GM19455 (cell line): ENCODE results near the gene UBL4A.
"Not testable (repeated sequence)": the region's sequence is repeated elsewhere in the genome, so short reads cannot be mapped to it uniquely, and the experiment has no call there.

Experiments
- ATAC-seq: cut with Tn5 transposase; IDR thresholded peaks from one replicate; pipeline ENCODE4 v1.9.1; 2021; ENCODE audit not compliant: unreplicated experiment

The UBL4A gene

DNA sequence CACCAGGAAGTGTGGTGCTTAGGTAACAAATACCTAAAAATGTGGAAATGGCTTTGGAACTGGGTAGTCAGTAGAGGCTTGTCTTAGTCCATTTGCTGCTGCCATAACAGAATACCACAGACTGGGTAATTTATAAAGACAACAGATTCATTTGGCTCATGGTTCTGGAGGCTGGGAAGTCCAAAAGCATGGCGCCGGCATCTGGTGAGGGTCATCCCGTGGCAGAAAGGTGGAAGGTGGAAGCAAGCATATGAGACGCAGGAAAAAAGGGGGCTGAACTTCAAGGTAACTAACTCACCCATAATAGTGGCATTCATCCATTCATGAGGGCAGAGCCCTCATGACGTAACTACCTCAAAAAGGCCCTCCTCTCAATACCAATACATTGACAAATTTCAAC is 23.0 kb upstream of the UBL4A start:
- no peak for ATAC-seq

DNA sequence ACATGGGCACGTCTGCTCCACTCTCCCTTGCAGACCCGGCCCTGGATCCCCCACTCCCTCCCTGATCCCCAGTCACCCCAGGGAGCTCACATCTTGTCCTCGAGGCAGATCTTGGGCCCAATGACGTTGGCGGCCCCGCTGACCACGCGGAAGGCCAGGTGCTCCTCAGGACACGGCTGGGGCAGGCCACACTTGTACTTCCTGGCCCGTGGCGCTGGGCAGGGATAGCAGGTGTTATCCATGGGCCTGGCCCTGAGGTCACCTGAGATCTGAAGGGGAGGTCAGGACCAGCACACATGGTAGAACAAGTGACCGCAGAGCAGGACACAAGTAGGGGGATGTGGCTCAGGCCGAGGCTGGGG is 21.9 kb upstream of the UBL4A start:
- ATAC-seq, result no peak

DNA sequence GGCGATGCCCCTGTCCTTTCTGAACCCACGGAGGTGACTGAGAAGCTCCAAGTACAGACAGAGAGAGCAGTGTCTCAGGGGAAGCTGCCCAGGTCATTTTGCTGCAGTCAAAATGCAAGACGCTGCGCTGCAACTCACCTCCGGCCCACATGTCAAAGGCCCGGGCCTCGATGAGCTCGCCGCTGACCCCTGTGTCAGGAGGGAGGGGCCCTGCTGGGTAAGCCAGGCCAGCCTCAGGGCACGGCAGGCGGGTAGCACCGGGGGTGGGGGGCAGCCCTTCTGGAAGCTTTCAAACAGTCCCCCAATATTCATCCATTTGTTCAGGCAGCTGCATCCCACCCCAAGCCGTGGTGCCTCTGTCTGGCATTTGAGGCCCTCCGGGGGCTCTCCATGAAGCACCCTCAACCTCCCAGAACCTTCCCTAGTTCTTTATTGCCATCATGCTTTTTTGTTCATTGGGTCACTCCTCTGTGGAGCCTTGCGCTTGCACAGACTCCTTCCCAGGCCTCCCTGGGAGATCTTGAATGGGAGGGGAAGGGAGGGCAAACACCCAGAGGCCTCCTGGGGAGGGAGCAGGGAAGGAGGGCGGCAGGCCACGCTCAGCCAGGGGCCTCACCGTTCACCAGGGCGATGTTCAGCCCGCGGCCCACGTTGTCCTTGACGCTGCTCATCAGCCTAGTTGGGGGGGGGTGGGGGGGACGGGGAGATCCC is 21.4 kb upstream of the UBL4A start:
- no peak for ATAC-seq

DNA sequence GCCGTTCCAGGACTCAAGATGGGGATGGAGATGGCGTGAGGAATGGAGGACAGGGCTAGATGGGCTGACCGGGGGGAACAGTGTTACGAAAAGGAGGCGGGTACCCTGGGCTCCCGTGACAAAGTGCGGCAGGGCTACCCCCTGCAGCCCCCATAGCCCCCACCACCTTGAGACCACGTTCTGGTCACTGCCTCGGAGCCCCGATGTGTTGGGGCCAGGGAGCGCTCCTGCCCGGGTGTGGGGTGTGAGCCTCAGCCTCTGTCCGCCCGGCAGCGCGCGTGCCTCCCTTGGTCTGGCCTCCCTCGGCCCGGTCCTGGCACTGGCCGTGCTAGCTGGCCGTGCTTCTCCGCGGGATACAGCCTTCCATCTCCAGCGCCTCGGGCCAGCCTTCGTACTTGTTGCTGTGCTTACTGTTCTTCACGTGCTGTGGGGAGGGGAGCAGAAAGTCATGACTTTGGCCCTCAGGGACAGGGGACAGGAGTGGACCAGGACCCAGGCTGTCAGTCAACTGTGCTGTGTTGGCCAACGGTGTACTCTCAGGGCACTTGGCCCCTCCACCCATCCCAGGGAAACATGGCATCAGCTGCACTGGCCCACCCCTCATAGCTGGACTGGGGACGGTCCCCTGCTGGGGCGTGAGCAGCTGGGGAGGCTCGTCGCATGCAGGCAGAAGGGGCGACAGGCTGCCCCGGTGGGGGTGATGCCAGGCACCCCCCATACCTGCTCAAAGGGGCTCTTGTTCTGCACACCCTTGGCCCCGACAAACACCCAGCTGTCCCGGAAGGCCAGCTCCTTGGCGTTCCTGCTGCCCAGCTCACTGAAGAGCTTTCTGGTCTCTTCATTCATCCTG is 20.3 kb upstream of the UBL4A start:
- ATAC-seq, result no peak

DNA sequence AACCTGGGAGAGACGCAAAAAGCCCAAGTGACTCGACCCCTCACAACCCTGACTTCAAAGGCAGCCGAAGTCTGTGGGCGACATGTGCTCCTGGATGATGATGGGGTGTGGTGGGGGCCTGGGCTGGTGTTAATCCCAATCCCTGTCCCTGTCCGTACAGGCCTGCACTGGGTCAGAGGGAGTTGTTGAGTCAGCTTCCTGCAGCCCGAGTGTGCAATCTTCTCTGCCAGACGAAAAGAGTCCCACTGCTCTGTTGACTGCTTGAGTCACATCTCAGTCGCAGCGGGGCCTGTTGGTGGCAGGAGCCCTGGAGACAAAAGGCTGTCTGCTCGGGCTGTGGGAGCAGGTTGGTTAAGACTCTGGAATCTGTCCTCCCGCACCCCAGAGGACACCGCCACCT is 19.3 kb upstream of the UBL4A start:
- ATAC-seq, result no peak

DNA sequence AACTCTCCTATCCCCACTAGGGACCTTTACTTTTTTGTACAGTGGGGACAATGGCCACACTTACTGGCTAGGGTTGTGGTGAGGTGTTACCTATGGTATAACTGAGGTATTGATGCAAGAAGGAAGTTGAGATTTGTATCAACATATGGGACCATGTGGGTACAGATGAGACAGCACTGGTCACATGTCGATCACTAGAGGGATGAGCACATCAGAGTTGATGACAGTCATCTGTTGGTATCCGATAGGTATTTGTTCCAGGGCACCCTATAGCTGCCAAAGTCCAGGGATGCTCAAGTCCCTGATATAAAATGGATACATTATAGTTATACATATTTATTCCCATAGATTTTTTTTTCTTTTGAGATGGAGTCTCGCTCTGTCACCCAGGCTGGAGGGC is 16.6 kb upstream of the UBL4A start:
- no peak for ATAC-seq

DNA sequence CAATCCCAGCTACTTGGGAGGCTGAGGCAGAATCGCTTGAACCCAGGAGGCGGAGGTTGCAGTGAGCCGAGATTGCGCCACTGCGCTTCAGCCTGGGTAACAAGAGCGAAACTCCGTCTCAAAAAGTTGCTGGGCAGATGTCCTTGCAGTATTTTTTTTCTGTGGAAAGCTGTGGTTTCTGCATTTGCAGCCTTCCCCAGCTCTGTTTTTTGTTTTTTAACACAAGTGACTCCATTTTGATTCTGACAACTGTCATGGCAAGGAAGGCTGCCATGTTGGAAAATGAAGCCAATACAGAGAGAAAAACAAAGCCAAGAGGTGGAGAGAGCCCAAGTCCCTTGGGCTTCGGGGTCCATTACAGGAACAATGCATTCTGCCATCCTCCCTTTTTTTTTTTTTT is 15.7 kb upstream of the UBL4A start:
- ATAC-seq, result no peak

DNA sequence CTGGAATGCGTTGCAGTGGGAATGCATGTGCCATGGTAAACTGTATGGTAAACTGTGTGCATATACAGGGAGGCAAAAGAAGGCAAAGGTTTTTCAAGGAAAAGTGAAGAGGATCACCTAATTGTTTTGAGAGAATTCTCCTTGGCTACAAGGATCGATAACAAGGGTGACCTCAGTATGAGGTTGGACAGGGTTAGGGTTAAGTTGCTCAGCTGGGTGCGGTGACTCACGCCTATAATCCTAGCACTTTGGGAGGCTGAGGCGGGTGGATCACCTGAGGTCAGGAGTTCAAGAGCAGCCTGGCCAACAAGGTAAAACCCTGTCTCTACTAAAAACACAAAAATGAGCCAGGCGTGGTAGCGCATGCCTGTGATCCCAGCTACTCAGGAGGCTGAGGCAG is 15.0 kb upstream of the UBL4A start:
- ATAC-seq, result not testable (repeated sequence)

DNA sequence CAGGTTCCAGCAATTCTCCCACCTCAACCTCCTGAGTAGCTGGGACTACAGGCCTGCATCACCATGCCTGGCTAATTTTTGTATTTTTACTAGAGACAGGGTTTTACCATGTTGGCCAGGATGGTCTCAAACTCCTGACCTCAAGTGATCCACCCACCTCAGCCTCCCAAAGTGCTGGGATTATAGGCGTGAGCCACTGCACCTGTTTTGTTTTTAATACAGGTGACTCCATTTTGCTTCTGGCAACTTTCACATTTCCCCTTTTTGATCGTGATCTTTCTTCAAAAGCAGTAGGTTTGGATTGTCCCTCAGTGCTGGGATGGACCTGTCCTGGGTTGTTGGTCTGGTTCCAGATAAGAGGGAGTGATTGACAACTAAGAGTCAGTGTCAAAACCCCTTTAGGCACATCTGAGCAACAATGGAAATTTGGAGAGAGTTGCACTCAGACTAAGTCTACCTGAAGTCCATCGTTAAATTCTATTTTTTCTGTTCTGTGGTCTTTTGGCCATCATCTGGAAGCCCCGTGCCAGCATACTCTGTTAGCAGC is 10.2 kb upstream of the UBL4A start:
- ATAC-seq, result not testable (repeated sequence)

DNA sequence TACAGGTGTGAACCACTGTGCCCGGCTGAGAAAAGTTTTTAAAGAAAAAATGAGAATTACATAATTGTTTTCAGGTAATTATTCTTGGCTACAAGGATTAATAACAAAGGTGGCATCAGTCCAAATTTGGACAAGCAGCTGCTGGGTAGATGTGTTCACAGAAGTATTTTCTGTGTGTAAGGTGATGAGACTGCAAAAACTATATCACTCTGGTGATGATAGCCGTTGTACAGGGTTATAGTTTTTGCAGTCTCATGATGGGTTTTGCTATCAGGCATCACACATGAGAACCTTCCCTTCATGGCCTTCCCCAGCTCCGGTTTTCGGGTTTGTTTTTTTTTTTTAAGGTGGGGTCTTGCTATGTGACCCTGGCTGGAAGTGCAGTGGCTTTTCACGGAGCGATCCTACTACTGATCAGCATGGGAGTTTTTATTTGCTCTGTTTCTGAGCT is 9.1 kb upstream of the UBL4A start:
- ATAC-seq, result no peak

DNA sequence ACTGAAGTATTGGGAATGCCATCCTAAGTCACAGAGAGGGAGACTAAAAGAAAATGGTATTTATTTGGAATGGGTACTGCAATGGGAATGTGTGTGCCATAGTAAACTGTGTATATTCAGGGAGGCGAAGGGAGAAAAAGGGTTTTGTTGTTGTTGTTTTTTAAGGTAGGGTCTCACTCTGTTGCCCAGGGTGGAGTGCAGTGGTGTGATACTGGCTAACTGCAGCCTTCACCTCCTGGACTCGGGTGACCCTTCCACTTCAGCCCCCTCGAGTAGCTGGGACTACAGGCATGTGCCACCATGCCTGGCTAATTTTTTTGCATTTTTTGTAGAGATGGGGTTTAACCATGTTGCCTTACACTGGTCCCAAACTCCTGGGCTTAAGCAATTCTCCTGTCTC is 8.3 kb upstream of the UBL4A start:
- ATAC-seq, result no peak

DNA sequence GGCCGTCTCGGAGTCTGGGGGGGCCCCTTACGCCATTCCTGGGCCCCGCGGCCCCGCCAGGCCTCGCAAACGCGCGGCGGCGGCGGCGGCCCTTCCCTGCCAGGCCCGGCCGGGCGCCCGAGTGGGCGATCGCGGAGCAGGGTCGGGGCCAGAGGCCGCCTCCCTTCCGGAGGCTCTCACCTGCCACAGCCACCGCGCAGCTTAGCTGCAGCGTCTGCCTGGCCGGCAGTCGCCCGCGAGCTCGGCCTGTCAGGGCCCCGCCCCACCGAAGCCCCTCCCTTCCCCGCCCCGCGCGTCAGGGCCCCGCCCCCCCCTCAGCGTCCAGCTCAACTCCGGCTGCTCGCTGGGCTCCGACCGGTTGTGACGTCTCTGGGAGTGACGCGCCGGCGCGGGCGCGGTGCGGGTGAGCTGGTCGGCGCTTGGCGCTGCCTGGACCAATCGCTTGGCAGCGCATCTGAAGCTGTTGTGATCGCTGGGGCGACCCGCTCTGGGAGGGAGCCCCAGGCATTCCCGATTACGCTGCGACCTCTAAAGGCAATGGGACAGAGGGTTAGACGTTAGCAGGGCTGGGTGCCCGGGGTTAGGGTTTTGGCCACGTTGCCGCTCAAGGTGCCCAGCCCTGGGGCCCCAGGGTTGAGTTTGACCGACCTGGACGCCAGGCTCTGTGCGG is 4.1 kb upstream of the UBL4A start, which contains the start of gene SLC10A3:
Gene SLC10A3 (minus strand): TSS at position 216 of the 670 bp plus-strand sequence. CDS start 1,689 bp downstream, outside the sequence.
- peak; percentile 75 for ATAC-seq

DNA sequence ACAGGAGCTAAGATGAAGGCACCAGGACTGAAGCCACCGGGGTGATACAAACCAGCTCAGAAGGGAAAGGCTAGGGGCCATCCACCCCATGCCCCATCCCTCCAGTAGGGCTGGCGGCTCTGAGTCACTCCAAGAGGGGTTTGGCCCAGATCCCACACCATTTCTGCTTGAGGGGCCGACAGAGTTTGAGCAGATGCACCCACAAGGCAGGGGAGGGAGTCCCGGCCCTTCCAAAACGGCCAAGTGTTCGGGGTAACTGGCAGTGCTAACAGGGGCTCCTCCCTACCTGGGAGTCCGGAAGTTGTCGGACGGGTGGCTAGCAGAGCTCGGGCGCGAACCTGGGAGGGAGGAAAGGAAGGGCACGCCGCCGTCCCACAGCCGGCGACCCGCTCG is 3.6 kb upstream of the UBL4A start:
- peak; percentile 29 for ATAC-seq

DNA sequence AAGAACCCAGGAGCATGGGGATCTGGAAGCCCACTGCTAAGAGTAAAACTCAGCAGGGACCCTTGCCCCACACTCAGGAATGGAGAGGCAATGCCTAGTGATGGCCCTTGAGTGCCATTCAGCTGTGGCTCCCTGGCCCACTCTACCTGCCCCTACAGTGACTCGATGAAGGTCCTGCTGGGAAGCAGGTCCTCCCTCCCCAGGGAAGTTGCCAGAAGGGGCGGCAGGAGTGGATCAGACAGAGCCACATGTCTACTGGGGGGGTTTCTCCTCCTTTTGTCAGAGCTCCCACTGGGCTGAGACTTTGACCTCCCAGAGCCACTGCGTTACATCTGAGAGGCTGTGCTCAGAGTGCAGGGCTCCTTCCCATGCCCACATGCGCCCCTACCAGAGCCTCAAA is 2.8 kb upstream of the UBL4A start:
- ATAC-seq, result no peak

DNA sequence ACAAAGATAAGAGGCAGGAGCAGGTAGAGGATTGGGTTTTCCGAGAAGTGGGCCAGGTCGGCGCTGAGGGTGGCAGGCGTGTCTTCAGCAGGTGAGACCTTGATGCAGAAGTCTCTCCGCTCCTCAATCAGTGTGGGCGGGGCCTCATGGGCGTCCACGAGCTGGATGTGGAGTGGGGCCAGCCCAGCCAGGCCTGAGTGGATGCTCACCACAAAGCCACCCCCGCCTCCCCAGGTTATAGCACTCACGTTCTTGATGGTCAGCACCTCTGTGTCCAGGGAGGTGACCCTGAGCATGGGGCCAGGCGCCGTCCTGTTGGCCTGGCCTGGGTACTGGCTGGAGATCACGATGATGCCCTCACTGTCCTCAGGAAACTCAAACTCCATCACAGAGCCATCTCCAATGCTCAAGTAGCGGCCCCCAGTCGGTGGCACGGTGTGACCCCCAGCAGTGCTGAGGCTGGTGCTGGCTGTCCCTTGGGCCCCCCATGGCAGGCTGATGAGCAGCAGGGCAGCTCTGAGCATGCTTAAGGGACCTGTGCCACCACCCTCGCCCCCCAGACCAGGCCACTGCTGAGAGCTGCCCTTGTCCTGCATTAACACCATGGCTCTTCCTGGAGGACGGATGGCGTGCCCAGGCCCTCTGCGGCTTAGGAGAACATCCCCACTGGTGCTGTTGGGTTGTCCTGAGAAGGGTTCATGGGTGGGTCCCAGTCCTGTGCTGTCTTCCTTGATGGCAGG is 2.1 kb upstream of the UBL4A start:
- no peak for ATAC-seq

DNA sequence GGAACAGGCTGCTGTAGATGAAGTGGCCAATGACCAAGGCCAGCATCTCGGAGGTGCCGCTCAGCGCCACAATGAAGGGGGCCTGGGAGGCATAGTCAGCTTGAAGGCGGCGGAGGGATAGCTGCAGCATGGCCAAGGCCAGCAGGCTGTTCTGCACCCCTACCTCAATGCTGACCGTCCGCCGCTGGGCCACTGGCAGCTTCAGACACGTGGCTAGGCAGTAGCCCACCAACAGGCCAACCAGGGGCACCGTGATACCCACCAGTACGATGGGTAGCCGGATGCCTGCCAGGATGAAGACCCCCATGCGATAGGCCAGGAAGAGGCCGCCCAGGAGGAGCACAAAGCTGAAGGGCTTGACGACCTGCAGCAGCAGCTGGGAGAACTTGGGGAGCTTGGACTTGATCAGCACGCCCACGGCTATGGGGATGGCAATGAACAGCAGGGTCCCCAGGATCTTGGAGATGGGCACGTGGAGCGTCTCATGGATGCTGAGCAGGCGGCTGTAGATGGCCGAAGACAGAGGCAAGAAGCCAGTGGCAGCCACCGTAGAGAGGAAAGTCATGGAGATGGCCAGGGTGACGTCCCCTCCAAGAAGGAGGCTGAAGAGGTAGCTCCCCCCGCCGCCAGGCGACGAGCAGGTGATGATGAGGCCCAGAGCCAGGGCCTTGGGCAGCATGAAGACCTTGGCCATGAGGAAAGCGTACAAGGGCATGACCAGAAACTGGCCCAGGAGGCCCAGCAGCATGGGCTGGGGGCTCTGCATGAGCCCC is 1.3 kb upstream of the UBL4A start:
- ATAC-seq, result no peak

DNA sequence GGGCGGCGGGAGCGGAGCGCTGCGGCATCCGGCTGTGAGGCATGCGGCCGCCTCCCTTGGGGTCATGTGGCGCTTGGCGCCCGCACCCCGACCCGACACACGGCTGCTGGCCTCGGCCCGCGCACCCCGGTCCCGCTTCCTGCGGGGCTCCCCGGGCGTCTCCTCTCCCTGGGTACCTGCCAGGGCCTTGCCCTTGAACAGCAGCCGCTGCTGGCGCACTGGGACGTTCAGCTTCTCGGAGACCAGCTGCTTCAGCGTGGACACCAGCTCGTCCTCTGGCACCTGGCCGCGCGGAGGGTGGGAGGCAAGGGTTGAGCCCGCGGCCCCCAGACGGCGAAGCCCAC is 391 bp downstream of the UBL4A start:
- no peak for ATAC-seq

DNA sequence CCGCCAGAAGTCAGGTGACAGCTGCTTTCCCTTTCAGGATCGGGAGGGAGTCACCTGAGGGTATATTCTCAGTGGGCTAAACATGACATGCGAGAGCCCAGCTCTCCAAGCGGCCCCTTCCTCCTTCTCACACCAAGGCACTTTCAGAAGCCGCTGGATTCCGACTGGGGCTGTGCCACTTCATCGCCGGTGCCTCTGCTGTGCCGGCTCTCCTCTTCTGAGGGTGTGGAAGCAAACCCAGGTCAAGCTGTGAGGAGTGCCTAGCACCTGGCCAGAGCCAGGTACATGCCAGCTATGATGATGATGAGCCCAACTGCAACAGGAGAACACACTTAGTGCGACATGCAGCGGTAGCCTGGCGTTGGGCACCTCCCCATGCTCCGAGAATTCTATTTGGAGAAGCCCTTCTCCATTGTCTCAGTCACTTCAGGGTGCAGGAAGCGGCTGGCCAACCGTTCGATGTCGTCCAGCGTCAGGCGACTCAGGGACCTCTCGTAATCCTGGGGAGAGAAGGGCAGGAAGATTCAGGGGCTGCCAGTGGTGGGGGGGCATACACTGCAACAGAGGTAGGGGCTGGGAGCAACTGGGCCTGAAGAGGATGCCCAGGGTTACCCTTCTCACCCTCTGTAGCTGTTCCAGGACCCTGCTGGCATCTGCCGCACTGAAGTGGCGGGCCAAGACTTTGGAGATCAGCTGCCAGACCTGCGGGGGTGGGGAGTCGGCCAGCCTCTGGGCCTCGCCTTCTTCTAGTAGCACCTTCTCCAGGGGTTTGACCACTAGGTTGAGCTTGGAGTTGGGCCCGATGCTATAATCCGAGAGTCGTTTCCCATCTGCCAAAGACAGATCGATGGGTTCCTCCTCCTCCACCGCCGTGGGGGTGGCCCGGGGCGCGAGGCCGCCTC is 1.0 kb downstream of the UBL4A start:
- no peak for ATAC-seq
